ENCODE results near the gene G6PC3.
"Not testable (repeated sequence)": the region's sequence is repeated elsewhere in the genome, so short reads cannot be mapped to it uniquely, and the experiment has no call there.

Gene G6PC3

GRCh38 chr17:44070455-44071197, at the start of gene G6PC3:
G6PC3 (plus strand) TSS chr17:44070735; CDS start chr17:44070966, 231 bp downstream.
- peak; percentile 82 for DNase-seq (ENCODE audit: low read depth)

GRCh38 chr17:44021227-44021626, 49.3 kb upstream of the G6PC3 start:
- DNase-seq (ENCODE audit: low read depth): not testable (repeated sequence)

GRCh38 chr17:44022246-44022645, 48.3 kb upstream of the G6PC3 start:
- no peak for DNase-seq (ENCODE audit: low read depth)

GRCh38 chr17:44023545-44024270, 46.8 kb upstream of the G6PC3 start:
- DNase-seq (ENCODE audit: low read depth): no peak

- no peak for DNase-seq (ENCODE audit: low read depth)
These were observed 46.3 kb upstream of the G6PC3 start for GRCh38 chr17:44024271-44024663.

- no peak for DNase-seq (ENCODE audit: low read depth)
These were observed 45.7 kb upstream of the G6PC3 start for GRCh38 chr17:44024853-44025252.

GRCh38 chr17:44029736-44030135, 40.8 kb upstream of the G6PC3 start:
- no peak for DNase-seq (ENCODE audit: low read depth)

- no peak for DNase-seq (ENCODE audit: low read depth)
These were observed 40.1 kb upstream of the G6PC3 start for GRCh38 chr17:44030482-44030881.

- DNase-seq (ENCODE audit: low read depth): no peak
These were observed 36.6 kb upstream of the G6PC3 start for GRCh38 chr17:44033861-44034408.

- not testable (repeated sequence) for DNase-seq (ENCODE audit: low read depth)
These were observed 35.8 kb upstream of the G6PC3 start for GRCh38 chr17:44034688-44035087.

GRCh38 chr17:44037471-44037870, 33.1 kb upstream of the G6PC3 start:
- no peak for DNase-seq (ENCODE audit: low read depth)

- DNase-seq (ENCODE audit: low read depth): no peak
These were observed 31.9 kb upstream of the G6PC3 start for GRCh38 chr17:44038604-44039011.

- no peak for DNase-seq (ENCODE audit: low read depth)
These were observed 30.5 kb upstream of the G6PC3 start for GRCh38 chr17:44039829-44040635.

- no peak for DNase-seq (ENCODE audit: low read depth)
These were observed 27.3 kb upstream of the G6PC3 start for GRCh38 chr17:44043272-44043696.

GRCh38 chr17:44044071-44044470, 26.5 kb upstream of the G6PC3 start:
- DNase-seq (ENCODE audit: low read depth): no peak

- no peak for DNase-seq (ENCODE audit: low read depth)
These were observed 25.0 kb upstream of the G6PC3 start for GRCh38 chr17:44045486-44045885.

GRCh38 chr17:44046893-44047292, 23.6 kb upstream of the G6PC3 start:
- not testable (repeated sequence) for DNase-seq (ENCODE audit: low read depth)

- no peak for DNase-seq (ENCODE audit: low read depth)
These were observed 21.1 kb upstream of the G6PC3 start for GRCh38 chr17:44049294-44050060.

GRCh38 chr17:44053125-44053872, 17.2 kb upstream of the G6PC3 start:
- DNase-seq (ENCODE audit: low read depth): no peak

- no peak for DNase-seq (ENCODE audit: low read depth)
These were observed 11.2 kb upstream of the G6PC3 start for GRCh38 chr17:44059101-44059892.

All from activated T-cell treated with anti-CD3 and anti-CD28 coated beads for 24 hours (primary cell).